ENCODE data around the gene PDK2.

Gene PDK2

DNA sequence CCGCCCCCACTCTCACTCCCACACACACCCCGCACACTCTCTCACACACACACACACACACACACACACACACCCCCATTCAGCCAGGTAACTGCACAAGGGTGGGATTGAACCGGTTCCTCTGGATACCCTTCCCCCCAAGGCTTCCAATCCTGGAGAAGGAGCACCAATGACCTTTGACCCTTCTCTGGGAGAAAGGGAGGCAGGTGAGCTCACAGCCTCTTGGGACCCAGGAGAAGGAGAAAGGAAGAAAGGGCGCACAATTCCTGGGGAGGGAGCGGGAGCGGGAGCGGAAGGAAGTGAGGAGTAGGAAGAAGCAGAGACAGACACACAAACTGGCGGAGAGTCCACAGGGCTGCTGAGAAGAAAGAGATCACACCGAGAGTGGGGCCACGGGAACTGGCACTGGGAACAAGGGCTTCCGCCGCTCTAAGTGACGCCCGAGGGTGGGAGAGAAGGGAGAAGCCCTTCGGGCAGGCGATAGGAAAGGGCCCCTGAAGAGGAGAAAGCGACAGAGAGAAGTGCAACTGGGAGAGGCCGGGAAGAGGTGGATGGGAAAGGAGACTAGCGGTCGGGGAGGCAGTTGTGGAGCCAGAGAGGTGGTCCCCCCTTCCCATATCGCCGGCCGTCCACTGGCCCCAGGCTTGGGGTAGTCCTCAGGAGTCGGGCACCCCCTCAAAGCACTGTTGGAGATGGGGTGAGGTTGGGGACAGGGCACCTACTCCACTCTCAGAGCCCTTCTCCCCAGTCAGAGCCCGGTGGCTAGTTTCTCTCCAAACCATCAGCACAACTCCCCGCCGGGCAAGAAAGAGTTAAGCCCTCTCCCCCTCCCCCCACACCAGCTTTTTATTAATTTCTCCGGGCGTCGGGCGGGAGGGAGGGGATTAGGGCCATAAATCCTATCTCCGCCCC, 33.5 kb downstream of the PDK2 start:
- H3K4me3 ChIP-seq (ENCODE audit: low read depth, low read length): no peak overlapping the region
- DNase-seq (ENCODE audit: low read depth): no peak
- TF ChIP-seq, protein P1, sequence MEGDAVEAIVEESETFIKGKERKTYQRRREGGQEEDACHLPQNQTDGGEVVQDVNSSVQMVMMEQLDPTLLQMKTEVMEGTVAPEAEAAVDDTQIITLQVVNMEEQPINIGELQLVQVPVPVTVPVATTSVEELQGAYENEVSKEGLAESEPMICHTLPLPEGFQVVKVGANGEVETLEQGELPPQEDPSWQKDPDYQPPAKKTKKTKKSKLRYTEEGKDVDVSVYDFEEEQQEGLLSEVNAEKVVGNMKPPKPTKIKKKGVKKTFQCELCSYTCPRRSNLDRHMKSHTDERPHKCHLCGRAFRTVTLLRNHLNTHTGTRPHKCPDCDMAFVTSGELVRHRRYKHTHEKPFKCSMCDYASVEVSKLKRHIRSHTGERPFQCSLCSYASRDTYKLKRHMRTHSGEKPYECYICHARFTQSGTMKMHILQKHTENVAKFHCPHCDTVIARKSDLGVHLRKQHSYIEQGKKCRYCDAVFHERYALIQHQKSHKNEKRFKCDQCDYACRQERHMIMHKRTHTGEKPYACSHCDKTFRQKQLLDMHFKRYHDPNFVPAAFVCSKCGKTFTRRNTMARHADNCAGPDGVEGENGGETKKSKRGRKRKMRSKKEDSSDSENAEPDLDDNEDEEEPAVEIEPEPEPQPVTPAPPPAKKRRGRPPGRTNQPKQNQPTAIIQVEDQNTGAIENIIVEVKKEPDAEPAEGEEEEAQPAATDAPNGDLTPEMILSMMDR (IDR thresholded peaks at IDR 0.05; ENCODE audit: low read depth, low read length, missing control alignments): no peak

DNA sequence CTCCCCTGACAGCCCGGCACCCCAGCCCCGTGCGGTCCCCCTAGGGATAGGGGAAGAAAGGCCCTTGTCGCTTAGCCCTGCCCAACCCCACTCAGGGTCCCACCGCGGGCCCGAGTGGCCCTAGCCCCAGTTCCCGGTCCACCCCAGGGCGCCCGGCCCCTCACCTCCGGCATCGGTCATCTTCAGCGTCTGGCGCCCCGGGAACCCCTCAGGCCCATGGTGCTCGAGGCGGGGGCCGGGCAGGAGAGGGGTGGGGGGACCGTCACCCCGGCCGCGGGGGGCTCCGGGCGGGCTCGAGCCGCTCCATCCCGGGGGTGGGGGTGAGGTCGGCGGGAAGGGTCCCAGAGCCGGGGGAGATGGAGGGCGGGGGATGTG, 34.2 kb downstream of the PDK2 start:
- no peak for DNase-seq (ENCODE audit: low read depth)
- H3K4me3 ChIP-seq (ENCODE audit: low read depth, low read length): peak overlapping the region; percentile 31
- TF ChIP-seq, protein P1 (IDR thresholded peaks at IDR 0.05; ENCODE audit: low read depth, low read length, missing control alignments): no peak

DNA sequence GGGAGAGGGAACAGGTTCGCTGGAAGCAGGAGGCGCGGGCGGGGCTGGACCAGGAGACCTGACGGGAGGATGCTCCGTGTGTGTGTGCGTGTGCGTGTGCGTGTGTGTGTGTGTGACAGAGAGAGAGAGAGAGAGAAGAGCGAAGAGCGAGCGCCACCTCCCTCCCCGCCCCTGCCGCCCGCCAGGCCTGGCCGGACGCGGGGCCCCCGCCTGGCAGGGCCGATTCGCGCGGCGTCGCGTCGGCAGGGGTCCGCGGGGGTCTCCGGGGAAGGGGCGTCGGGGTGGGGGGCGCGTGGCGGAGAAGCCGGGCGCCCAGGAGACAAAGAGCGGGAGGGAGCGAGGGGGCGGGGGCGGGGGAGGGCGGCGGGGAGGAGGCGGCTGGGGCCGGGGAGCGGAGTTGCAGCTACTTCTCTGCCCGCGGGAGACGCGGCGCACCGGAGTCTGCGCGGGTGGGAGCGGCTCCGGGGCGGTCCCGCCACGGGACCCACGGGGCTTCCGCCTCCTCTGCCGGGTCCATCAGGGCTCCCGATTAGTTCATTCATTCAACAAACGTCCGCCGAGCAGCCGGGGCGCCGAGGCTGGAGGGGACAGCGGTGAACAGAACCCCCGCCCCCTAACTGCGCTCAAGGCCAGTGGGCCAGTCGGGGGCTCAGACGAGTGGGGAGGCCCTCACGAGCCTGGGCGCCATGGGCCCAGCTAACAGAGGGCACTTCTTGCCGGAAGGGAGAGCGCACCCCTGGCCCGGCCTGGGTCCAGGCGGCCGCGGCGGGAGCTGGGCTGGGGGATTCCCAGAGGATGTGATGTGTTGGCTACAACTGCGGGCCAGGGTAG, 34.8 kb downstream of the PDK2 start, which contains the start of gene SAMD14:
TSS of gene SAMD14 (minus strand) at position 433 of the 831 bp plus-strand sequence. CDS start 5,201 bp downstream, outside the sequence.
- no peak for DNase-seq (ENCODE audit: low read depth)
- H3K4me3 ChIP-seq (ENCODE audit: low read depth, low read length): peak within 1 kb of the TSS; percentile 56
- TF ChIP-seq, protein P1 (IDR thresholded peaks at IDR 0.05; ENCODE audit: low read depth, low read length, missing control alignments): no peak

DNA sequence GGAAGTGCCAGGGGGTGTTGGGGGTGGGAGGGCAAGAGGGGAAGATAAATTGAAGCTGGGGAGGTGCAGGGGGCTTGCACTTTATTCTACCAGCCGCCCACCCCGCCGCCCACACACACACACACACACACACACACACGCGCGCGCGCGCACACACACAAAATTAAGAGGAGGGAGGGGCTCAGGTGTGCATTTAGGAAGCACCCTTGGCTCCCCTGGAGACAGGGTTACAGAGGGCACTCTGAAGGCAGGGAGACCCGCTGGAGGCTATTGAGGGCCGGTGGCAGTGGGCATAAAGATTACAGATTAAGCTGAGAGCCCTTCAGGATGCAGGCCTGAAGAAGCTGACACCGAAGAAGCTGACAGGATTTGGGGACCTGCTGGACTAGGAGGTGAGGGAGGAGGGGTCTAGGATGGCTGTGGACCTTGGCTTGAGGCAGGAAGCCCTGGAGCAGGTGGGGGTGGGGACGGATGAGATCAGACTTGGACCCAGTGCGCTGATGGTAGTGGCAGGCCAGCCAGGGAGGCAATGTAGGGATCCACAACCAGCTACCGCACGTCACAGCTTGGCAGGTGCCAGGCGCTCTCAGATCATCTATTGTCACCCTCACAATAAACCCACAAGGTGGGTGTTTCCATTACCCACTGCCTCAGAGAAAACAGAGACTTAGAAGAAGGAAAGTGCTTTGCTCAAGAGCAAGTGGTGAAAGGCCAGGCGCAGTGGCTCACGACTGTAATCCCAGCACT, 35.6 kb downstream of the PDK2 start:
- H3K4me3 ChIP-seq (ENCODE audit: low read depth, low read length): no peak overlapping the region; the same call in 1 of the 2 replicates
- DNase-seq (ENCODE audit: low read depth): no peak
- TF ChIP-seq, protein P1 (IDR thresholded peaks at IDR 0.05; ENCODE audit: low read depth, low read length, missing control alignments): no peak

DNA sequence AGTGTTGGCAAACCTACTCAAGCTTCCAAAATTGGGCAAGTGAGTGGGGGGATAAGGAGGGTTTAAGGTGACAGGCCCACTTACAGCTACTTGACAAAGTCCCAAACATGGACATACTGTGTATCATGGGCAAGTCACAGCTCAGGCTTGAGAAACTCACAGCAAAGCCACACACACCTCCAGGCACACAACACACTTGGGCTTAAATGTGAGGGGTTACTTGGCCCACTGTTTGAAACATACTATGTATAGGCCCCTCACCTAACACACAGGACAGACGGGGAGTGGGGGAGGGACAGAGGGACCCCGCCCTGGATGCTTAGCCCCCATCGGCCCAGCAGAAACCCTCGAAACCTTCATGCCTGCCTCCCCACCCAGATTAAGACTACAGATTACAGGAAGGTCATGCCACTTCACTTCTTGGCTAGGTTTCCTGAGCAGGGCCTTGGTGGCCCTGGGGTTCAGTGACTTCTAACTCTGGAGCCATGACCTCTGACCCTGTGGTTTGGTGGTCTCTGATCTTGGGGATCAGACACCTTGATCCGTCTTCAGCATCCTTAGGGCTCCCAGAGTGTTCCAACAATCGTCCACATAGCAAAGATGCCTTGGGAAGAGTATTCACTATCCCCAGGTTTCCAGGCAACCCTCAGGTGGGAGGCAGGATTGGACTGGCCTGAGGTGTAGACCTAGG, 37.1 kb downstream of the PDK2 start:
- DNase-seq (ENCODE audit: low read depth): no peak
- TF ChIP-seq, protein P1 (IDR thresholded peaks at IDR 0.05; ENCODE audit: low read depth, low read length, missing control alignments): no peak
- no peak overlapping the region for H3K4me3 ChIP-seq (ENCODE audit: low read depth, low read length)

All from GM12864 (cell line).